T-helper 1 cell (primary cell): ENCODE data around the gene MYO1D.
"Not testable (repeated sequence)": the region's sequence is repeated elsewhere in the genome, so short reads cannot be mapped to it uniquely, and the experiment has no call there.

Source experiments
- DNase-seq, 5 donors: peaks; one replicate each; pipeline ENCODE4 v3.0.0-alpha.2; 2012 to 2020

The MYO1D gene

DNA sequence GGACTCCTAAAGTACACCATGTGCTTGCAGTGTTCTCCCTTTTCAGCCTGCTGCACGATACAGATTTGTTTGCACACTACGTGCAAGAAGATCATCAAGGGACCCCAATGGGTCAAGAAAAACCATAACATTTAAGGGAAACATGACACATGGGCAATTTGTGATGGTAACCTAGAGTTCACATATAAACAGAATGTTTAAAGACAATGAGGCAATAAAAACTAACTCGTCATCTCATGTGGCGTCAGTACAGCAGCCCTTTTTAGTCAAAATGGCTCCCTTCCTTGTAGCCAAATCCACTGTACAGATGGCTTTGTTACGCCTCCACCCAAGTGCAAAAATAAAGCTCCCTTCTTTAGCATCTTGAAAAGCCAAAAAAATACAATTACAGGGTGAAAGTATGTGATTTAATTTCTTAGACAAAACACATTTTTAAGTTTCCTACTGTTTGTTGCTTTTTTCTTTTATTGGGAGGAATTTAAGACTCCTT lies 216.4 kb downstream of the MYO1D start:
- no peak for DNase-seq

GRCh38 chr17:32659419-32659842 lies 217.5 kb downstream of the MYO1D start:
- peak; percentile 9 to 50 (median 21) for DNase-seq

GRCh38 chr17:32658470-32659418 lies 218.2 kb downstream of the MYO1D start:
- no peak for DNase-seq

DNA sequence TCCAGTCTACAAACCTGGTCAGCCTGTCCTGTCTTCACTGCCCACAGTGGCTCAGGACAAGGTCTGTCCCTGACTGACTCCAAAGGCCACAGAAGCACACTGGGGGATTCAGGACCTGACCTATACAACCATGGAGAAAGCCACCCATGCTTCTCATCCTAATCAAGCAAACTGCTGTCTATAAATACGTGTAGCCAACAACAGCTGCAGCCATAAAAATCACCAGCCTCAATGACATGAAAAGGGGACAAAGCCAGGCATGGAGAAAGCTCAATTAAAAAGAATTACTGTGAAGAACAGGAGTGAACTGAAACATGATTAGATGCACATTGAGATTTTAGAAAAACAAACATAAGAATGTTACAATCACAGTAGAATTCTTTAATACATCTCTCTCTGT lies 220.0 kb downstream of the MYO1D start:
- DNase-seq = no peak

GRCh38 chr17:32654324-32654723 lies 222.6 kb downstream of the MYO1D start:
- no peak for DNase-seq

DNA sequence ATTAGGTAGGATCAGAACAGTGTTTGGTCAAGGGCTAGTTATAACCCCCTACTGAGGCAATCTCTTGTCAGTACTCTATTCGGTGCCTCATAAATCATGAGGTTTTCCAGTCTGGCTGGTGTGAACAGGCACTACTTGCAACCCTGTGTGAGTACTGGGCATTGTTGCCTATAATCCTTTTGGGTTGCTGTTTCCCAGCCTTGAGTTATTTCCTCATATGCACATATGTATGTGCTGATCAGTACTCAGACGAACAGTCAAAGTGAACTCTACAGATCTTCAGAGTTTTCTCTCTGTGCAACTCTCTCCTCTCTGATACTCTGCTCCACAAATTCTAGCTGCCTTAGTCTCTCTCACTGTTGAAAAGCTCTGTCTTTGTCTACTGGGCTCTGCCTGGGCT lies 225.8 kb downstream of the MYO1D start:
- DNase-seq = no peak

DNA sequence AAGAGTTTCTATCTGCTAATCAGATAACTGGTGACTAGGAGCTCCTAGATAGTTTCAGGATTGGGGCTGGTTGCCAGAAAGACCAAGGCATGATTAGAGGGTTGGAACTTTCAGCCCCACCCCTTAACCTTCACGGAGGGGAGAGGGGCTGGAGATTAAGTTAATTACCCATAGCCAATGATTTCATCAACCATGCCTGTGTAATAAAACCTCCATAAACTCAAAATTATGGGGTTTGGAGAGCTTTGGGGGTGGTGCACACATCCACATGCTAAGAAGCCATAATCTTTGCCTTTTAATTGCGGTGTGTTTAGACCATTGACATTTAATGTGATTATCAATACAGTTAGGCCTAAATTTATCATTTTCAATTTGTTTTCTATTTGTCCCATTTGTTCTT lies 228.5 kb downstream of the MYO1D start:
- DNase-seq = no peak

- DNase-seq = no peak
Measured at GRCh38 chr17:32646941-32647340, 230.0 kb downstream of the MYO1D start.

GRCh38 chr17:32641514-32641913 lies 235.4 kb downstream of the MYO1D start:
- not testable (repeated sequence) for DNase-seq

DNA sequence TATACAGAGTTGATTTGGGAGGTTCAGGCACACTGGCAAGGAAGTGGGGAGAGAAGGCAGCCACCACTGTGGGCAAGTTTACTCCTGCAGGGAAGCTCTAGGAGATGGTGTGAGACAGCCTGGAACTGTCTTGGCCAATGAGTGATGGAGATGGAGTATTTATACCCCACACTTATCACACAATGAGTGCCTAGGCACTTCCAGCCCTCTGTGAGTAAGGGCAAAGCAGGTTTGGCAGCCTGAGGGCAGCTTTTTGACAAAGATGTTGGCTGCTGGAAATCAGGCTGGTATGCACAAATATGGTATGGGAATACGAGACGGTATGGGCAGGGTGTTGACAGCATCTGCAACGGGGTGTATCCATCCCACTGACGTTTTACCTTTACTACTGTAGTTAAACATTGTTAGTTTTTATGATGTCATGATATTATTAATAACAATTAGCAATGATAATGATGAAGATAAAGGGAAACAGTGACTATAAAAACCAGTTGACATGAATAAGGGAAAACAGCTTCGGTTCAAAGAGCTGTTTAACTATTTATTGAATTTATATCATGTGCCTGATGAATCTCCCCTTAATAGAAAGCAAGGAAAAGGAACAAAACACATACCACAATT lies 240.2 kb downstream of the MYO1D start:
- DNase-seq = no peak

DNA sequence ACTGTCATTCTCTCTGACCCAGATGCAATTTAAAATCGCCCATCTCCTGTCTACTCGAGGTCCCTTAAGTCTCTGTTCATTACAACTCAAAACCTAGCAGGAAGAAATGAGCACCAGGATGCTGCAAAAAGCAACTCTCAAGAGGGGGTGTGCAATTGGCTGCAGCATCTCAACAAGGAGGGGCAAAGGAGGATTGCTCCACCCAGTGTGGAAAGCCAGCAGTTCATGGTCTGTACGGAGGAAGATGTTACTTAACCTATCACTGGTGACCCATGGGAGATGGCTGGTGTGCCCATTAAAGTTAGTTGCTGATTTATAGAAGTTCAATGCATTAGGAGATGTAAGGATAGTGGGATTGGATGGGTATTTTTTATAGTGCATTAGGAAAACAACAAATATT lies 242.8 kb downstream of the MYO1D start:
- DNase-seq = no peak

DNA sequence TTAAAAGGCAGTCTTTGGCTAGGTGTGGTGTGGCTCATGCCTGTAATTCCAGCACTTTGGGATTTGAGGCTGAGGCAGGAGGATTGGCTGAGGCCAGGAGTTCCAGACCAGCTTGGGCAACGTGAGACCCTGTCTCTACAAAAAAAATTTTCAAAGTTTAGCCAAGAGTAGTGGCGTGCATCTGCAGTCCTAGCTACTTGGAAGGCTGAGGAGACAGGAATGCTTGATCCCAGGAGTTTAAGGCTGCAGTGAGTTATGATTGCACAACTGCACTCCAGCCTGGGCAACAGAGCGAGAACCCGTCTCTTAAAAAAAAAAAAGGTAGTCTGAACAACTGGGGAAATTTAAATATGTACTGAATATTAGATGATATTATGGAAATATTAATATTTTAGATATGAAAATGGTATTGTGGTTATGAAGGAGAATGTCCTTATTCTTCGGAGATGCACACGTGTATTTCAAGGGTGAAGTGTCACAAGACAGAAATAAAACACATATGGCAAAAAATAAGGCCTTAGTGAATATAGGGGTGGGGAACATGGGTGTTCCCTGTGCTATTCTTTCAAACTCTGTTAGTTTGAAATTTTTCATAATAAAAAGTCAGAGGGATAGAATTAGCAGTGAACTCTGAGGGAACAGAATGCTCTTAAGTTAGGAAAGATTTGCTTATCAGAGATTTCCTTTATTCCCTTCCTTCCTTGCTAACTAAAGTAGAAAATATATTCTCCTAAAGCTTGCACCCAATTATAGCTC lies 245.4 kb downstream of the MYO1D start:
- DNase-seq = no peak

DNA sequence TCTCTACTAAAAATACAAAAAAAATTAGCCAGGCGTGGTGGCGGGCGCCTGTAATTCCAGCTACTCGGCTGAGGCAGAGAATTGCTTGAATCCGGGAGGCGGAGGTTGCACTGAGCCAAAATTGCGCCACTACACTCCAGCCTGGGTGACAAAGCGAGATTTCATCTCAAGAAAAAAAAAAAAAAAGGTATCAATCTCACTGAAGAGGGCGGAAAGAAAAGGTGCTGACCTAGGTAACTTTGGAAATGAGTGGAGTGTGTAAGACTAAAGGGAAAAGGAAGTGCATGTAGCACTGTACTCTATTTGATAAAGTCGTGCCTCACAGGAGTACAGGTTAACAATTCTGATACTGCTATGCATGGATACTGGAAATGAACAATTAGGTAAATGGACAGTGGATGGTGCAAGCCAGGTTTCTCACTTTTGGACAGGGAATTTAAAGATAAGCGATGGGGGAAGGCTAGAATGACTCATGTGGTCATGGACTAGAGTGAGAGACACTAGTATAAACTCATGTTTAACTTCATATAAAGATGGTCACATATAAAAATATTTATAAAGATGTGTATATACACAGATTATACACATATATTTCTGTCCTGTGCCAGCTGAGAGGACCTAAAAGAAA lies 247.2 kb downstream of the MYO1D start:
- DNase-seq = no peak

GRCh38 chr17:32628271-32629044 lies 248.5 kb downstream of the MYO1D start:
- no peak for DNase-seq

- no peak for DNase-seq
Measured at GRCh38 chr17:32627239-32627996, 249.5 kb downstream of the MYO1D start.

GRCh38 chr17:32626379-32626791 lies 250.5 kb downstream of the MYO1D start:
- no peak for DNase-seq

GRCh38 chr17:32625971-32626370 lies 251.0 kb downstream of the MYO1D start:
- DNase-seq = no peak

- no peak for DNase-seq
Measured at GRCh38 chr17:32623196-32623595, 253.7 kb downstream of the MYO1D start.

GRCh38 chr17:32622540-32622939 lies 254.4 kb downstream of the MYO1D start:
- DNase-seq = no peak

GRCh38 chr17:32621612-32622312 lies 255.2 kb downstream of the MYO1D start:
- DNase-seq = no peak
